NCI-H345 treated with DMSO at 0.1 percent for 48 hours (cell line): ENCODE data around the gene RAI1.

Source experiments
- DNase-seq: peaks from one replicate; lab custom pipeline; 2025; ENCODE audit not compliant: unreplicated experiment; lab: John Stamatoyannopoulos, UW

The RAI1 gene

DNA sequence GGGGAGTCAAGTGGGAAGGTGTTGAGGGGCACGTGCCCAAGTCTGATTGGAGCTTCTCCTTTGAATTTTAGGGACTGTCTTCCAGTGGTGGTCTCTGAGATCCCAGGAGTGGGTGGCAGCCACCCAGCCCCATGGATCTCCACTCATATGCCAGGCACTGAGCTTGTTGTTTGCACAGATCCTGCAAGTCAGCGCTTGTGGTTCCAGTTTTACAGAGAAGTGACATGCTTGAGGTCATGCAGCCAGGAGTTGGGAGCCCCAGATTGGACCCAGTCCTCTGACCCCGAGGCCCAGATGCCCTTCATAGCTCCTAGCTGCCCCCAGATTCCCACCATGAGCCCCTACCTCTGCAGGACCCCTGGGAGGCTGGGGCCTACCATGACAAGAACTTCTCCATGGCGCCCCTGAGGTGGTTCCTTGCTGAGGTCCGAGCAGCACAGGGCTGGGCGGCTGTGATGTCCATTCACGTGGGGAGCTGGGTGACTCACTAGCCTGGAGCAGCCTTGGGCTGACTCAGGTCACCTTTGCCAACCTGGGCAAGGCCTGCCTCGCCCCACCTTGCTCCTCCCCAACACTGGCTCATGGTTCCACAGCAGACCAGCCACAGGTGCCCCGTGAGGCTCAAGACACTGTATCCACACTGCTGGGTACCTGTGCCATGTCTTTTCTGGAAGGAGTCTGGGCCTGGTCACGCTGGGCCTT lies 47.4 kb downstream of the RAI1 start:
- DNase-seq, result no peak

DNA sequence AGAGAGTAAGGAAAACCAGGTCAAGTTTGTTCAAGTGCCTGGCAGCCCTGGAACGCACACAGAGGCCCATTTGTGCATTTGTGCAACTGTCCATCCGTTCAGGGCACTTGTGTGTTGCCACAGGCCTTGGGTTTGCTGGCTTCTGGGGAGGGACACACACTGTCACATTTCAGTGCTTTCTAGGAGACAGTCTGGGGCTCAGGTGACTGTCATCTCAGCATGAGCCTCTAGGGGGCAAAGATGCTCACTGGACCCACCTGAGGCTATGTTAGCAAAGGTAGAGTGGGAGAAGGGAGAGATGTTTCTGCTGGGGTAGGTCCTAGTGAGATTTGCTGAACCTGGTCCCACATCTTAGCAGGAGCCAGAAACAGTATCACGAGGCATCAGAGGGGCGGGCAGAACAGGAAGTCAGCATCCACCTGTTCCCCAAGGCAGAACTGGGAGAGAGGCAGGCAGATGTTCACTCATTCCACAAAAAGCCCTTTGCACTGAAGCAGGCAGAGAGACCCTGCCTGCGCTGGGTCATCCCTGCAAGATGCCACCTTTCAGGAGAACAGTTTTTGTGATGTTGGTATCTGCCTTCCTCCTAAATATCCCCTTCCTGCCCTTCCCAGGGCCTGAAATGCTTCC lies 48.5 kb downstream of the RAI1 start:
- no peak for DNase-seq

DNA sequence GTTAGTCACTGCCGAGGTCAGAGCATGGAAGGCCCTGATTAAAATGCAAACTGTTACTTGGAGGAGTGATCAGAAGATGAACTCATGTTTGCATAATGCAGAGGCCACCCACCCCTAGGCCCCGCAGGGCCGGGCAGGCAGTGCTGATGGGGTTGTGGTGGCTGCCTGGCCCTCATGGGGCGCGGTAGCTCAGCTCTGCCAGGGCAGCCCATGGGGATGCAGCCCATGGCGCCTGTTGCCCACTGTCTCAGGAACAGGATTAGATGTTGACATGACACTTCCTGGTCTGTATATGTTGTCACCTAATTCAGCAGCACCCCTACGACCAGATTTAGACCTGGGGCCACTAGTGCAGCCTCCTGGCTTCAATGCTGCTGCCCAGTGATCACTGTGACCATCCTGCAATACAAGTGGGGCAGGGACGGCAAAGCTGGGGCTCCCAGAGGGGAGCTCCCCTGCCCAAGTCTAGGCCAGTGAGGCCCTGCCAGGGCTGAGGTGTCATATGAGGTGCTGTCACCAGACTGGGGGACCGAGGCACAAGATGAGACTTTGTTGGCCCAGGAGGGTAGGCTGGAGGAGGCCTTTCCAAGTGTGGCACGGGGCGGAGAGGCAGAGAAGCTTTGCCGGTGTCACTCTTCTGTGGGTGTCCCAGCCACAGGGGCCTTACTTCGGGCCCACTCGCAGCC lies 49.1 kb downstream of the RAI1 start:
- no peak for DNase-seq

DNA sequence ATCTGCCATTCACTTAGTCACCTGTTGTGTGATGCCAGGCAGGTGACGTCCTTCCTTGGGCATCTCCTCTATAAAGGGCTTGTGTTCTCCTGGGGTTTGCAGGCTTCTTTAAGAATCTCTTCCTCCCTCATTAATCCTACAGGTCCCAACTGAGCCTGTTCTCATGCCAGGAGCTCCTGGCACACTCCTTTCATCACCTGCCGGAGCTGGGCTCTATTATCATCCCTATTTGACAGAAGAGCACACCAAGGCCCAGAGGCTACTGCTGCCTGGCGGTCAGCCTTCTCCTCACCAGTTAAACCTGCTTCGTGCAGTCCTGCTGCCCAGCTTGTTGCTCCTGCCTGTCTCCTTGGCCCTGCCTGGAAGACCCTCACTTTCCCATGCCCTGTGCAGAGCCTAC lies 51.2 kb downstream of the RAI1 start:
- DNase-seq, result no peak

DNA sequence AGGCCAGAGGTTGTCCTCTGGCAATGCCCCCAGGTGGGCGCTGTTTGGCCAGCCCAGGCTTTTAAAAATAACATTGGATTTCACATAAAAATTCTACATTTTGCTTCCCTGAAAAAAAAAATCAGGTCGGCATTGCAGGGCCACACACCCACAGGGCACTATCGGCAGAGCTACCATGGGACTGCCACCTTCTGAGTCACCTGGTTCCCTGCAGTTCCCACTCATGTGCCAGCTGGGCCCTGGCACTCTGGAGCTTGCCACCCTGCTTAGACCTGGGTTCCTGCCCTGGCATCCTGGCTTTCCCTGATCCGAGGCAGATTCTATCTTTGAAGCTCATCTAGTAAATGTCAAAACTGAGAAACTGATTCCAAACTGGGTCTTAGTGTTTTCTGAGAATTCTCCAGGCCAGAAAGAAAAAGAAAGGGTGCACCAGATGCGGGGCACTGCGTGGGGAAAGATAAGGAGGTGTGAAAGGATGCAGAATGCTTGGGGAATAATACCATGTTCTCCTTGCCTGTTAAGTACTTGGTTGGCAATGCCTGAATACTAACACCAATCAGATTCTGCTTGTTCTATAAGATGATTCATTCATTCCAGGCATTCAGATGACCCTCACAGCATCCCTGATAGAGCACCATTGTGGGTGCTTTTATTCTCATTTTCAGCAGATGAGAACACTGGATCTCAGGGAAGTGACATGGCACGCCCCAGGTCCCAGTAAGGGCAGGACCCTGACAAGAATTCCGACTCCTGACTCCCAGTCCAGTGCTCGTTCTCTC lies 51.8 kb downstream of the RAI1 start:
- DNase-seq, result no peak

DNA sequence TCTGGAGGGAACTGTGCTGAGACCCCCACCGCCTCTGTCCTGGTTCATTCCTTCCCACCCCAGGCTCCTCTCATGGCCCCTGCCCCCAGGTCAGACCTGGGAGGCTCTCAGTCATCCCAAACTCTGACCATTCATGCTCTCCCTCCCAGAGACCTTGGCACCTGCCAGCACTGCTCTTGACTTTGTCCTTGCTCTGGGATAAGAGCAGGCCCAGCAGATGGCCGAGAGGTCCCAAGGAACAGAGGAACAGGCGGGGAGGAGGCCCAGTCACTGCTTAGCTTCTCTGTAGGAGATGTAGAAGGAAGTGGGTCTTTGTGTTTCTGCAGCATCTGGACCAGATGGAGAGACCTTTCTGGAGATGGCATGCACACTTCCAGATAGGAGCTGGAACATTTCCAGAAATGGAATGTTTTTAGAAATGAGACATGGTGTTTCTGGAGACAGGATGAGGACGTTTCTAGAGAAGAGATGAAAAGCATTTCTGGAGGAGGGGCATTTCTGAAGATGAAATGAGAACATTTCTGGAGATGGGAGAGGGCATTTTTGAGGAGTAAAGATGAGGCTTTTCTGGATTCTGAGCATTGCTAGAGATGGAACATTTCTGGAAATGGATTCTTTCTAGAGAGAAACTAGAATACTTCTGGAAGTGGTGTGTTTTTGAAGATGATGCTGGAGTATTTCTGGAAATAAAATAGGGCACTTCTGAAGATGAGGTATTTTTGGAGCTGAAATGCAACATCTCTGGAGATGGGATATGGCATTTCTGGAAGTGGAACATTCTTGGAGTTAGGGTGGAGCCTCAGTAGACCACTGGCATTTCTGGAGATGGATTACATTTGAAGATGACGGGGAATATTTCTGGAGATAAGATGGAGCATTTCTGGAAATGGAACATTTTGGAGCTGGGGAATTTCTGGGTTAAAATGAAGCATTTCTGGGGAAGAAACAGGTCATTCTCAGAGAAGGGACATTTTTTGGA lies 55.2 kb downstream of the RAI1 start:
- no peak for DNase-seq

DNA sequence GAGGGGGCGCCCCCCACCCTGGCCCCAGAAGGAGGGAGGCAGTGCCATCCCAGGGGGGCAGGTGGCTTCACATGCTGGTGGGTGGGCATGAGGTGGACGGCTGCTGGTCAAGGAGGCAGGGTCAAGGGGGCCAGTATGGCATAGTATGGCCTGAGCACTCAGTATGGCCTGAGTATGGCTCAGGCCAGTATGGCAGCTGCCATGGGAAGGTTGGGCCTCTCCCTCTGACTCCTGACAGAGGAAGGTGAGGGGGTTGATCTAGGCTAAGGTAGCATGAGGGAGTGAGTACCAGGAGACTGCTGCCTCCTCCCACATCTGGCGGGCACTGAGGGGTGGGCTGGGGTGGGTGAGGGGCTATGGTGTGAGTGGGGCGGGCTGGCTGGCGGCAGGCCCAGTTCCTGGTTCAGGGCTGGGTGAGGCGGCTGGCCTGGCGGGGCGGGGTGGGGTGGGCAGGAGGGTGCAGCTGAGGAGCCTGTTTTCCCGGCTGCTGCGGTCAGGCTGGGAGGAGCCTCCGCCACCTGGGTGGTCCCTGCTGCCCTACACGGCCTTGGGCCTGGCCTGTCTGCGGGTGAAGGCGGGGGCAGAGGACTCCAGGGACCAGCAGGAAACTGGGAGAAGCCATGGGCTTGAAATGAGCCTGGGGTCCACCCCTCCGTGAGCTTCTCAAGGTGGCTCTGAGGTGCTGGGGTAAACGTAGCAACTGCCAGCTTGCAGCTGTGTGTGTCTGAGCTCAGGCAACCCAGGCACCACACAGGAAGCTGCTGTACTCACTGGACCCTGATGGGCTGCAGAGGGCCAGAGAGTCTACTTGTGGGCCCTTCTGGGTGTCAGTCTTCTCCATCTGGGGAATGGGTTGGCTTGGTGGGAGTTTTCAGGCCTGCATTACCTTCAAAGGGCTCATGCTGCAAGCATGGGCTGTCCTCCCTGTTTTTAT lies 57.0 kb downstream of the RAI1 start:
- DNase-seq, result no peak

DNA sequence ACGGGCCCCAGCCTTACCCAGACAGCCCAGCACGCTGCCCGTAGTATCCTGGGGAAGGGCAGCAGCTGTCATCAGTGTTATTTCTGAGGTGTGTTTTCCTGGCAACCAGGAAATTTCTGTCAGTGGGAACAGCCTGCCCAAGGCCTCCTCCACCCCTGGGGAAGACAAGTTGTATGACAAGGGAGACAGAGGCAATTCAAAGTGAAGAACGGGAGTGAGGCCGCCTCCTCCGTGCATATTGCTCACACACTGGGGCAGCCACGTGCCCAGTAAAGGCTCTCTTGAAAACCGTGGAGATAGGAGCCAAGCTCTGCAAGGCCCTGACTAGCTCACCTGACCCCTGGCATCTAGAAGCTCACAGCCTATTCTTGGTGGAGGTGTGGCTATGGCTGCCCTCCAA lies 57.6 kb downstream of the RAI1 start:
- no peak for DNase-seq

DNA sequence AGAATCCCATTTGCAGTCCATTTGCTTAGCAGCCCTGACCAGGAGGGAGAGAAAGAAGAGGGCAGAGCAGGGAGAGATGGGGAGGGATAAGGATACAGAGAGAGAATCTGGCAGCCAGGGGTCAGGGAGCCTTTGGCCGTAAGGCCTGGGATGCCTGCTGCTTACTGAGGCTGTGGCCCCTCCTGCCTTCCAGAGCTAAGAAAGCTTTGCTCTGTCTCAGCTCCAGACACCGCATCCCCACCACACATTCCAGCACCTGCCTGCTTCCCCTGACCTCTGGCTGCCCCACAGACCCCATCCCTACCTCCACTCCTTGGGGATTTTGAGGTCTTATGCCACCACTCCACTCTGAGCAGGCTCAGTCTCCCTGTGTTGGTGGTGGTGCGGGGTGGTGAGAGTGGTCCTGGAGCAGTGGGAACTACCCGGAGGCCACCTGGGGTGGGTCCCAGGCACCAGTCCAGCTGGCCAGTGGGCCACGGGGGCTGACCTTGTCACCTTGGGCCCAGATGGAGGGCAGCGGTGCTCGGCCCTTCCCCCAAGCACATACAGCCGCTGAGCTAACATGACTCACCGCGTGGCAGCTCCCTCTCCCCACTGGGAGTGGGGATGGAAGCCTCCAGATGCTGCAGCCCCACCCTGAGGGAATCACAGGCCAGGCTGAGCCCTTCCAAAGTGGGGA lies 58.3 kb downstream of the RAI1 start:
- DNase-seq, result no peak

DNA sequence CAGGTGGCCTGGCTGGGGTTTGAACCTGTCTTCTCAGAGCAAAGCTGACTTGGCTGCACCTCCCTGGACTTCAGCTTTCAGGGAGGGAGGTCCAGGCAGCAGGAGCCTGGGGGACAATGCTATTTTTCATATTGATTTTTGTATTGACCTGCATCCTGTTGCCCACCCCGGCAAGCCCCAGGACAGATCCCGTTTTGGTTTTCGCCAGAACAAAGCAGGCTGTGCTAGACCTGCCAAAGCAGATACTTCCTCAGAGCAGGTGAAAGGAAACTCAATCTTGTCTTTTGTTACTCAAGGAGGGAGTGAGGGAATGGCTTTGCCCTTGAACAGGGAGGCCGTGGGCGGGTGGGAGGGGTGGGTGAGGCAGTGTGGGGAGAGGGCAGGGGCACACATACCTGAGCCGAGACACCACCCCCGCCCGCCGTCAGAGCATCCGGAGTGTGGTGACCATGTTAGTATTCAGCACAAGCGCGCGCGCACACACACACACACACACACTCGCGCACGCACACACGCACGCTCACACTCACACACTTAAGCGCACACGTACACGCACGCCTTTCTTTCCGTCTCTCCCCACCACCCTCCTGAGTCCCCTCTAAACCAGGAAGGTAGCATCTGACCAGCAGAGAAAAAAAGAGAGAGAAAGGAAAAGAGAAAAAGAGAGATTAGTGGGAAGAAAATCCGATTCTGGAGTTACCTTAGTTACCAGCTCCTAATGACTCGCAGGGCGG lies 59.5 kb downstream of the RAI1 start:
- no peak for DNase-seq

DNA sequence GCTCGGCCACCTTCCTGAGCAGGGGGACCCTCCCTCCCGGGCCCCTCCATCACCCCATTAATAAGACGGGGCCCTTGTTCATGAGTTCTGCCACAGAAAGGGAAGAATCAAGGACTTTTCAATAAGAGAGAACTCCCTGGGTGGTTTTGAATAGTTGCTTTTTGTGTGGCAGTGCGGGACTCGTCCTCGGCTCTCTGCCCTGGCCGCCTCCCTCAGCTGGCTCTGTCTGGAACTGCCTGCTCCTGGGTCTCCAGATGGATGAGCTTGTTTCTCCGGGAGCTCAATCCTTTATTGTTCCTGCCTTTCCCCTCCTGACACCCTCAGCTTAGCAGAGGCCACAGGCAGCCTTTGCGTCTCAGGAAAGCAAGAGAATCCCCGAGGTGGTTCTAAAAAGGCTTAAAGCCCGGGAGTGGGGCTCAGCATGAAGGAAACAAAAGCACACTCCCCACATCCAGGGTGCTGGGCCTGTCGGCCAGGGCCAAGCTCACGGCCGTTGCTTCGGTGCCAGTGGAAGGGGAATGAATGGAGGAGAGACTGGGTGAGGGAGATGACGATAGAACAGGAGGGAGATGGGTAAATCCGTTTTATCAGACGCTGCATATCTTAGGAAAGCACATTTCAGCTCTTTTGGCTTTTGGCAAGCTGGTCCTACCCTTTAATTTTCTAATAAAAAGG lies 60.2 kb downstream of the RAI1 start:
- DNase-seq, result no peak

DNA sequence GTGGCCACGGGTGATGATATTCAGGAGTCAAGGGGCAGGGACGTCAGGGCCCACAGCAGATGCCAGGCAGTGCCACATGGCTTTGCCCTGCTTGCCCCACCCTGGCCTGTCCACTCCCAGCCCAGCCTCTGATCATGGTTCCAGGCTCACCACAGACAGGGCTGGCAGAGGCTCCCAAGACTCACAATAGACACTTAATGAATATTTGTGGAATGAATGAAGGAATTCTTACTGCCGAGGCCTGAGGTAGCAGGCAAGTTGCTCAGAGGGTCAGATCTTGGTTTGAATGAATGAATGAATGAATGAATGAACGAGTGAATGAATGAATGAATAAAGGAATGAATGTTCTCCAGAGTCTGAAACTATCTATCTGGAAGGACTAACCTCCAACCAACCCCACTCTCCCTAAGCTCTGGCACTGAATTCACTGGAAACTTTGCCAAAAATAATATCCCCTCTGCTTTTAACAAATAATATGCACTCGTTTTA lies 60.9 kb downstream of the RAI1 start:
- DNase-seq, result no peak

DNA sequence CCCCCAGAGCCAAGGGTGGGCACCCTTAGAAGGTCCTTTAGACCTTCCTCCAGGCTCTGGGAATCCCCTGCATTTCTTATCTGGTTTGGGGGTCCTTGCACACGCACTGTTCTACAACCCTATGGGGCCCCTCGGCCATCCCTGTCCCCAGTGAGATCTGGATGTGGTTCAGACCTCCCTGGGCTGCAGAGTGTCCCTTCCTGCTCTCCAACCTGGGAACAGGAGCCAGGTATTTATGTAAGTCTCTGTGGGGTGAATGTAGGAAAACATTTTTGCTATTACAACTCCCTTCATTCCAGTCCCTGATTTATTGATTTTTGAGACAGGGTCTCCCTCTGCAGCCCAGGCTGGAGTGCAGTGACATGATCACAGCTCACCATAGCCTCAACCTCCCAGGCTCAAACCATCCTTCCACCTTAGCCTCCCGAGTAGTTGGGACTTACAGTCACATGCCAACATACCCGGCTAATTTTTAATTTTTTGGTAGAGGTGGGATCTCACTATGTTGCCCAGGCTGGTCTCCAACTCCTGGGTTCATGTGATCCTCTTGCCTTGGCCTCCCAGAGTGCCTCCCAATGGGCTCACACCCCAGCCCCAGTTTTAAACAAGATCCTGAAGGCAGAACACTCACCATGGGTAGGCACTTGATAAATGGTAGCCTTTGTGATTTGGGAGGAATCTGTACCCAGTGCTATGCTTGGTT lies 61.6 kb downstream of the RAI1 start:
- no peak for DNase-seq

DNA sequence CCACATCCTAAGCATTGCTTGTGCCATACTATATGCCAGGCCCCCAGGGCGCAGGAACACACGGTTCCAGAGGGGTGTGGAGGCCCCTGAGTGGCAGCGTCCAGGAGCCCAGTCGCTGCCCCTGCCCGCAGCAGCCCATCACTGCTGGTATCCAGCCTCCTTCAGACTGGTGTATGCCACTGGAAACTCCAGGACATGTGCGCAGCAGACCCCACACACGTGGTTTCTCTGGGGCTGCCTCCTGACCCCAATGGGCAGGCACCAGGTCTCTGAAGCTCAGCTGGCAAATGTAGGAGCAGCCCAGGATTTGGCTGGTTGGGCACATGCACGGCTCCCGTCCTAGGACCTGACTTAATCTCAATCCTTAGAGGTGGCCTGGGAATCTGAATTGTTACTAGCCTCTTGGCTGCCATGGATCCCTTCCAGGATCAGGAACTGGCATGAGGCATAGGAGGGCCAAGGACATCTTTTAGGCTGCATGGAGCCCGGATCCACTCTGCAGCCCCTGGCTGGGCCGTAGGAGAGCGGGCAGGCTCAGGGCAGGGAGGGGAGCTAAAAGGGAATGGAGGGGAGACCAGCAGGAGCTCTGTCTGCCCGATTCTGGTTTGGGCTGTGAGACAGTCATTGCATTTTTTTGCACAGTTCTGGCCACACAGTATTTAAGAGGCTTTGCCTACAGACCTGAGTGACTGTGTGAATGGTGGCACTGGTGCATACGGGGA lies 62.3 kb downstream of the RAI1 start:
- DNase-seq, result no peak

DNA sequence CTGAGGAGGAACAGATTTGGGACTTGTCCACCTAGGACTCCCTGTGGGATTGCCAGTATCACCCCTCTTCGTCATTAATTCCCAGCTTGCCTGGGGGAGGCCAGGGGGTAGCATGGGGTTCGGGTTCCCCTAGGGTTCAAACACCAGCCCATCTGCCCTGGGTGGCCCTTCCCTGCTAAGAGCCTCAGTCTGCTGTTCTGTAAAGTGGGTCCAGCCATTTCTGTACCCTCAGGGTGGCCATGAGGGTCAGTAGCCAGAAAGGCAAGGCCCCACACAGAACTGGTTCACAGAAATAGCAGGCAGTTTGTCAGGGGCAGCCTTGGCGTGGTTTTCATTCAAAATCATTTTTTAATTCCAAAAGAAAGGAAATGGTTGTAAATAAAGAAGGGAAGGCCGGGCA lies 62.9 kb downstream of the RAI1 start:
- DNase-seq, result no peak
